ENCODE measurements around the gene FARSB. TPM values are rescaled to one million over a fixed set of nuclear protein-coding genes. Genes with fewer than 3 reads are reported as not detected.
"Not testable (repeated sequence)": the region's sequence is repeated elsewhere in the genome, so short reads cannot be mapped to it uniquely, and the experiment has no call there.

Gene FARSB
- 17.9 and 36.7 TPM in 2 replicates for total RNA-seq (2014; rRNA removed; shearing (Covaris generic); ENCODE audit: low replicate concordance)

GRCh38 chr2:222655787-222656525 is at the start of gene FARSB:
FARSB (minus strand) TSS chr2:222656092; CDS start chr2:222656073, 19 bp downstream.
- Histone ChIP-seq H3K27ac (ENCODE audit: low read length) (peak within 1 kb of the TSS; percentile 90), H3K9me3 (ENCODE audit: low read length) (no peaks in the 10 kb centered on the region), H4K20me1 (ENCODE audit: insufficient read depth, low read depth, low read length) (peaks cover 10% of the 10 kb centered on the region; the same call in 1 of the 2 replicates), H3K4me3 (ENCODE audit: low read length) (peak within 1 kb of the TSS; percentile 94), H3K79me2 (ENCODE audit: low read length) (peaks cover 57% of the 10 kb centered on the region), H3K4me2 (ENCODE audit: low read depth, low read length, poor library complexity, severe bottlenecking) (peak within 1 kb of the TSS; percentile 97), H3K36me3 (ENCODE audit: insufficient read depth, low read length) (peaks cover 3% of the 10 kb centered on the region; the same call in 1 of the 2 replicates), H2AFZ (ENCODE audit: low read length) (peak within 1 kb of the TSS; percentile 97), H3K9ac (ENCODE audit: low read length) (peak within 1 kb of the TSS; percentile 98), H3K27me3 (ENCODE audit: low read length) (no peaks in the 10 kb centered on the region), H3K9me2 (replicated peaks; ENCODE audit: insufficient read depth, low read length) (no peaks in the 10 kb centered on the region), H3K4me1 (ENCODE audit: low read length) (peaks cover 40% of the 10 kb centered on the region)
- DNase-seq = peak; percentile 97

- H3K36me3 ChIP-seq (ENCODE audit: insufficient read depth, low read length) = no peaks in the 10 kb centered on the region
- H3K9me2 ChIP-seq (replicated peaks; ENCODE audit: insufficient read depth, low read length) = no peaks in the 10 kb centered on the region
- no peaks in the 10 kb centered on the region for H3K79me2 ChIP-seq (ENCODE audit: low read length)
- H4K20me1 ChIP-seq (ENCODE audit: insufficient read depth, low read depth, low read length) = no peaks in the 10 kb centered on the region
- no peaks in the 10 kb centered on the region for H3K27me3 ChIP-seq (ENCODE audit: low read length)
- no peaks in the 10 kb centered on the region for H3K9me3 ChIP-seq (ENCODE audit: low read length)
- no peak for DNase-seq
- no peak overlapping the region for H3K9ac ChIP-seq (ENCODE audit: low read length)
- no peak overlapping the region for H2AFZ ChIP-seq (ENCODE audit: low read length)
- no peak overlapping the region for H3K4me2 ChIP-seq (ENCODE audit: low read depth, low read length, poor library complexity, severe bottlenecking)
- no peak overlapping the region for H3K4me3 ChIP-seq (ENCODE audit: low read length)
- peaks cover 17% of the 10 kb centered on the region for H3K4me1 ChIP-seq (ENCODE audit: low read length)
- no peak overlapping the region for H3K27ac ChIP-seq (ENCODE audit: low read length)
These were observed 48.0 kb upstream of the FARSB start for GRCh38 chr2:222703886-222704285.

- no peaks in the 10 kb centered on the region for H3K27me3 ChIP-seq (ENCODE audit: low read length)
- H3K9me2 ChIP-seq (replicated peaks; ENCODE audit: insufficient read depth, low read length) = no peaks in the 10 kb centered on the region
- no peaks in the 10 kb centered on the region for H3K9me3 ChIP-seq (ENCODE audit: low read length)
- no peaks in the 10 kb centered on the region for H3K36me3 ChIP-seq (ENCODE audit: insufficient read depth, low read length)
- no peak overlapping the region for H3K4me3 ChIP-seq (ENCODE audit: low read length)
- H3K79me2 ChIP-seq (ENCODE audit: low read length) = no peaks in the 10 kb centered on the region
- no peak for DNase-seq
- H3K27ac ChIP-seq (ENCODE audit: low read length) = no peak overlapping the region
- peaks cover 17% of the 10 kb centered on the region for H3K4me1 ChIP-seq (ENCODE audit: low read length)
- H3K9ac ChIP-seq (ENCODE audit: low read length) = no peak overlapping the region
- H3K4me2 ChIP-seq (ENCODE audit: low read depth, low read length, poor library complexity, severe bottlenecking) = no peak overlapping the region
- no peaks in the 10 kb centered on the region for H4K20me1 ChIP-seq (ENCODE audit: insufficient read depth, low read depth, low read length)
- no peak overlapping the region for H2AFZ ChIP-seq (ENCODE audit: low read length)
These were observed 47.2 kb upstream of the FARSB start for GRCh38 chr2:222703091-222703490.

GRCh38 chr2:222701721-222702131 is 45.8 kb upstream of the FARSB start:
- no peaks in the 10 kb centered on the region for H3K9me3 ChIP-seq (ENCODE audit: low read length)
- no peaks in the 10 kb centered on the region for H3K27me3 ChIP-seq (ENCODE audit: low read length)
- peaks cover 6% of the 10 kb centered on the region for H3K4me1 ChIP-seq (ENCODE audit: low read length)
- no peak overlapping the region for H3K4me3 ChIP-seq (ENCODE audit: low read length)
- no peaks in the 10 kb centered on the region for H3K79me2 ChIP-seq (ENCODE audit: low read length)
- no peak for DNase-seq
- H3K9me2 ChIP-seq (replicated peaks; ENCODE audit: insufficient read depth, low read length) = no peaks in the 10 kb centered on the region
- no peak overlapping the region for H3K4me2 ChIP-seq (ENCODE audit: low read depth, low read length, poor library complexity, severe bottlenecking)
- no peaks in the 10 kb centered on the region for H3K36me3 ChIP-seq (ENCODE audit: insufficient read depth, low read length)
- H4K20me1 ChIP-seq (ENCODE audit: insufficient read depth, low read depth, low read length) = no peaks in the 10 kb centered on the region
- no peak overlapping the region for H3K9ac ChIP-seq (ENCODE audit: low read length)
- no peak overlapping the region for H2AFZ ChIP-seq (ENCODE audit: low read length)
- no peak overlapping the region for H3K27ac ChIP-seq (ENCODE audit: low read length)

DNA sequence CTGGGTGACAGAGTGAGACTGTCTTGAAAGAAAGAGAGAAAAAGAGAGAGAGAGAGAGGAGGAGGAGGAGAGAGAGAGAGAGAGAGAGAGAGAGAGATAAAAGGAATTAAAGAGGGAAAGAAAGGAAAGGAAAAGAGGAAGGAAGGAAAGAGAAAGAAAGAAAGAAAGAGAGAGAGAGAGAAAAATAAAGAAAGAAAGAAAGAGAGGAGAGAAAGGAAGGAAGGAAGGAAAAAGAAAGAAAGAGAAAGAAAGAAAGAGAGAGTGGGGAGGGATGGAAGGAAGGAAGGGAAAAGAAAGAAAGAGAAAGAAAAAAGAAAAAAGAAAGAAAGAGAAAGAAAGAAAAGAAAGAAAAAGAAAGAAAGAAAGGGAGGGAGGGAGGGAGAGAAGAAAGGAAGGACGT is 45.3 kb upstream of the FARSB start:
- Histone ChIP-seq H3K27me3 (ENCODE audit: low read length) (no peaks in the 10 kb centered on the region), H3K9me2 (replicated peaks; ENCODE audit: insufficient read depth, low read length) (no peaks in the 10 kb centered on the region), H3K36me3 (ENCODE audit: insufficient read depth, low read length) (no peaks in the 10 kb centered on the region), H3K27ac (ENCODE audit: low read length) (no peak overlapping the region), H3K79me2 (ENCODE audit: low read length) (no peaks in the 10 kb centered on the region), H2AFZ (ENCODE audit: low read length) (no peak overlapping the region), H3K9me3 (ENCODE audit: low read length) (no peaks in the 10 kb centered on the region), H3K4me2 (ENCODE audit: low read depth, low read length, poor library complexity, severe bottlenecking) (no peak overlapping the region), H3K4me3 (ENCODE audit: low read length) (no peak overlapping the region), H3K4me1 (ENCODE audit: low read length) (peaks cover 1% of the 10 kb centered on the region), H3K9ac (ENCODE audit: low read length) (no peak overlapping the region), H4K20me1 (ENCODE audit: insufficient read depth, low read depth, low read length) (no peaks in the 10 kb centered on the region)
- DNase-seq = no peak

- Histone ChIP-seq H4K20me1 (ENCODE audit: insufficient read depth, low read depth, low read length) (no peaks in the 10 kb centered on the region), H3K4me1 (ENCODE audit: low read length) (no peaks in the 10 kb centered on the region), H3K27me3 (ENCODE audit: low read length) (no peaks in the 10 kb centered on the region), H3K4me3 (ENCODE audit: low read length) (no peak overlapping the region), H3K9ac (ENCODE audit: low read length) (no peak overlapping the region), H3K4me2 (ENCODE audit: low read depth, low read length, poor library complexity, severe bottlenecking) (no peak overlapping the region), H3K9me3 (ENCODE audit: low read length) (no peaks in the 10 kb centered on the region), H3K27ac (ENCODE audit: low read length) (no peak overlapping the region), H3K36me3 (ENCODE audit: insufficient read depth, low read length) (no peaks in the 10 kb centered on the region), H2AFZ (ENCODE audit: low read length) (no peak overlapping the region), H3K79me2 (ENCODE audit: low read length) (no peaks in the 10 kb centered on the region), H3K9me2 (replicated peaks; ENCODE audit: insufficient read depth, low read length) (no peaks in the 10 kb centered on the region)
- no peak for DNase-seq
These were observed 42.4 kb upstream of the FARSB start for GRCh38 chr2:222698276-222698675.

- H3K4me2 ChIP-seq (ENCODE audit: low read depth, low read length, poor library complexity, severe bottlenecking) = no peak overlapping the region
- no peaks in the 10 kb centered on the region for H3K9me3 ChIP-seq (ENCODE audit: low read length)
- peak; percentile 51 for DNase-seq
These were observed 37.9 kb upstream of the FARSB start for GRCh38 chr2:222693837-222694236.

DNA sequence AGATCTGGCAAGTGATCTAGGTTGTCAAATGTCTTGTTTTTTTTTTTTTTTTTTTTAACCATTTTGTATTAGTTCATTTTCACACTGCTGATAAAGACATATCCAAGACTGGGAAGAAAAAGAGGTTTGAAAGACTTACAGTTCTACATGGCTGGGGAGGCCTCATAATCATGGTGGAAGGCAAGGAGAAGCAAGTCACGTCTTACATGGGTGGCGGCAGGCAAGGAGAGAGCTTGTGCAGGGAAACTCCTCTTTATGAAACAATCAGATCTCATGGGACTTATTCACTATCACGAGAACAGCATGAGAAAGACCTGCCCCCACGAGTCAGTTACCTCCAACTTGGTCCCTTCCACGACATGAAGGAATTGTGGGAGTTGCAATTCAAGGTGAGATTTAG is 37.5 kb upstream of the FARSB start:
- not testable (repeated sequence) for H3K4me2 ChIP-seq (ENCODE audit: low read depth, low read length, poor library complexity, severe bottlenecking); H3K4me1 ChIP-seq (ENCODE audit: low read length); H2AFZ ChIP-seq (ENCODE audit: low read length); H3K36me3 ChIP-seq (ENCODE audit: insufficient read depth, low read length); H3K9me3 ChIP-seq (ENCODE audit: low read length); H3K9ac ChIP-seq (ENCODE audit: low read length); H3K4me3 ChIP-seq (ENCODE audit: low read length); H3K27ac ChIP-seq (ENCODE audit: low read length); H4K20me1 ChIP-seq (ENCODE audit: insufficient read depth, low read depth, low read length); H3K9me2 ChIP-seq (replicated peaks; ENCODE audit: insufficient read depth, low read length); H3K27me3 ChIP-seq (ENCODE audit: low read length); H3K79me2 ChIP-seq (ENCODE audit: low read length); DNase-seq

More at GRCh38 chr2:222693837-222694236, 37.9 kb upstream of the FARSB start:
- Histone ChIP-seq H3K79me2 (ENCODE audit: low read length) (no peaks in the 10 kb centered on the region), H3K9ac (ENCODE audit: low read length) (no peak overlapping the region), H3K4me1 (ENCODE audit: low read length) (no peaks in the 10 kb centered on the region), H3K4me3 (ENCODE audit: low read length) (no peak overlapping the region), H2AFZ (ENCODE audit: low read length) (no peak overlapping the region), H4K20me1 (ENCODE audit: insufficient read depth, low read depth, low read length) (no peaks in the 10 kb centered on the region), H3K36me3 (ENCODE audit: insufficient read depth, low read length) (no peaks in the 10 kb centered on the region), H3K9me2 (replicated peaks; ENCODE audit: insufficient read depth, low read length) (no peaks in the 10 kb centered on the region), H3K27me3 (ENCODE audit: low read length) (no peaks in the 10 kb centered on the region), H3K27ac (ENCODE audit: low read length) (no peak overlapping the region)
